Activated CD8-positive, alpha-beta memory T cell treated with anti-CD3 and anti-CD28 coated beads for 24 hours (primary cell): Measurements from ENCODE around the gene RALGAPB.
"Not testable (repeated sequence)": the region's sequence is repeated elsewhere in the genome, so short reads cannot be mapped to it uniquely, and the experiment has no call there.

Source experiments
- DNase-seq: peaks from one replicate; pipeline ENCODE4 v3.0.0-alpha.2; 2020

RALGAPB gene

GRCh38 chr20:38447931-38448675, 24.5 kb upstream of the RALGAPB start:
- DNase-seq, result no peak

DNA sequence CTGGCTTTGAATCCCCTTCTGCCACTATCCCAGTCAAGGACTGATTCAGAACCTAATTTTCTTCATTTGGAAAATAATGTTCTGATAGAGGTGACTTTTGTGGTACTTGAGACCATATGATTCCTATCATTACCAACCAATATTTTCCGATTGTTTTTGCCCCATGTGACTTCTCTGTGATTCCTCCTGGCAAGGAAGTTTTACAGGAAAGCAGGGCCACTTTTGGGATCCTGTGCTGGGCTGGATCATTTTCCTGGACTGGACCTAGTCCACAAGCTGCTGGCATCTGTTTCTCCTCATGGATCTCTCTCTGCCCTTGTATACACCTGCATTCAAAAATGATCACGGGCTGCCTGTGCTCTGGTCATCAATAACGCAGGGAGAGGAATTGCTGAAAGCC, 23.6 kb upstream of the RALGAPB start:
- no peak for DNase-seq

GRCh38 chr20:38450412-38450975, 22.1 kb upstream of the RALGAPB start:
- peak; percentile 43 for DNase-seq

GRCh38 chr20:38452880-38453624, 19.6 kb upstream of the RALGAPB start:
- DNase-seq, result no peak

GRCh38 chr20:38453941-38454340, 18.7 kb upstream of the RALGAPB start:
- no peak for DNase-seq

- no peak for DNase-seq
Measured at GRCh38 chr20:38454556-38455473, 17.8 kb upstream of the RALGAPB start.

DNA sequence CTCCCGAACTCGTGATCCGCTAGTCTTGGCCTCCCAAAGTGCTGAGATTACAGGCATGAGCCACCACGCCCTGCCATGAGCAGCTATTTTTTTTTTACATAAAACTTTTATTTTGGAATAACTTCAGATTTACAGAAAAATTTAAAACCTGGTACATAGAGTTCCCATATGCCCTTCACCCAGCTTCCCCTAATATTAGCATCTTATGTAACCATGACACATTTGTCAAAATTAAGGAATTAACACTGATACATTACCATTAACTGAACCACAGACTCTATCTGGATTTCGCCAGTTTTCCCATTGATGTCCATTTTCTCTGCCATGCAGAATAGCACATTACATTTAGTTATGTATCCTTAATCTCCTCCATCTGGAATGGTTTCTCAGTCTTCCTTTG, 14.3 kb upstream of the RALGAPB start:
- DNase-seq, result no peak

GRCh38 chr20:38460040-38460623, 12.5 kb upstream of the RALGAPB start:
- no peak for DNase-seq

GRCh38 chr20:38460631-38461030, 12.0 kb upstream of the RALGAPB start:
- not testable (repeated sequence) for DNase-seq

- DNase-seq, result not testable (repeated sequence)
Measured at GRCh38 chr20:38461167-38461566, 11.5 kb upstream of the RALGAPB start.

DNA sequence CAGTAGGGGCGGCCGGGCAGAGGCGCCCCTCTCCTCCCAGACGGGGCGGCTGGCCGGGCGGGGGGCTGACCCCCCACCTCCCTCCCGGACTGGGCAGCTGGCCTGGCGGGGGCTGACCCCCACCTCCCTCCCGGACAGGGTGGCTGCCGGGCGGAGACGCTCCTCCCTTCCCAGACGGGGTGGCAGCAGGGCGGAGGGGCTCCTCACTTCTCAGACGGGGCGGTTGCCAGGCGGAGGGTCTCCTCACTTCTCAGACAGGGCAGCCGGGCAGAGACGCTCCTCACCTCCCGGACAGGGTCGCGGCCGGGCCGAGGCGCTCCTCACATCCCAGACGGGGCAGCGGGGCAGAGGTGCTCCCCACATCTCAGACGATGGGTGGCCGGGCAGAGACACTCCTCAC, 11.1 kb upstream of the RALGAPB start:
- not testable (repeated sequence) for DNase-seq

DNA sequence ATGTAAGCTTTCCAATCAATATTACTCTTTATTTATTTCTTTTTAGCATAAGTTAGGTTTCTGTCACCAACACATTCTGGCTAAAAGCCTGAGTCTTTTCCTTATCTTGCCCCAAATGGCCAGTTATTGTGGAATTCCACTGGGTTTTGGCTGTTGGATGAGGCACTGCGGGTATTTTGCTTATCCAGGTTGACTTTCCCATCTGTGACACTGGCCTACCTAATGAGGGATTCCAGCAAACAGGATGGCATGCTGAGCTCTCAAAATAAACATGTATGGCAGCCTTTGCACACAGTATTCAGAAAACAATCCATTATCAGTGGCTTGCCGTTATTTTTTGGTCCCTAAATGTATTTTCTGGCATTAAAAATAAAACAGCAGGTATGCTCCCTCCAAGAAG, 6.5 kb upstream of the RALGAPB start:
- DNase-seq, result no peak

- no peak for DNase-seq
Measured at GRCh38 chr20:38466983-38467382, 5.7 kb upstream of the RALGAPB start.

DNA sequence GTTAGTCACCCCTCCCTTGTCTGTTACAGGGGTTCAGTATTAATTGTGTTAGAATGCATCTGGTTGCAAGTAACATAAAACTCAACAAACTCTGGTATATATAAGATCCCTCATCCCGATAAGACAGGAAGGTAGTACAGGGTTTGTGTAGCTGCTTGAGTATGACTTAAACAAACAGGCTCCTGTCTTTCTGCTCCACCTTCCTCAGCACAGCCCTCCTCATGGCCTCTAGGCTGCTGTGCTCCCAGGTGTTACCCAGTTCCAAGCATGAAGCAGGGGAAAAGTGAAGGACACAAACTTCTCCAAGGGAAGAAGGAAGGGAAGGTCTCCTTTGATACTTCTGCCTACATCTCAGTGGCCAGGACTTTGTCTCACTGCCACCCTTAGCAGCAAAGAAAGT, 1.4 kb upstream of the RALGAPB start:
- no peak for DNase-seq

DNA sequence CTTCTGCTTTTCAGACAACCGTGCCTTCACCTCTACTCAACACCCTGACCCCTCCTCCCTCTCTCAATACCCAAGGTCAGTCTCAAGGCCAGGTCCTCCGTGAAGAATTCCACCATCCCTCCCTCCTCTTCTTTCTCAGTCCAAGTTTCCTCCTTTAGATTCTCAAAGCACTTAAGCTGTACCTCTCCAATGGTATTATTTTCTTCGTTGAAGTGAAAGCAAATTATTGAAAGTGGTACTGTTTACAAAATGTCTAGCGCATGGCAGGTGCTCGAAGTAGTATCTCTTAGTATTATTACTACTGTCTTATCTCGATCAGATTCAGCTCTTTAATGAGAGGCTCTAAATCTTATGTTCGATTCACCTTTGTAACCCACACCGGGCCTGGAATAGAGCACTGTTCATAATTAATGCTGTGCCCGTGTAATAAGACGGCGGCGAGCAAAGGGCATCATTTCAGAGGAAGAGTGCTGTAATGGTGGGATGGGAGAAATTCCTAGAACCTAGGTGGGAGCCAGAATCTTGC, 593 bp upstream of the RALGAPB start:
- DNase-seq, result no peak

DNA sequence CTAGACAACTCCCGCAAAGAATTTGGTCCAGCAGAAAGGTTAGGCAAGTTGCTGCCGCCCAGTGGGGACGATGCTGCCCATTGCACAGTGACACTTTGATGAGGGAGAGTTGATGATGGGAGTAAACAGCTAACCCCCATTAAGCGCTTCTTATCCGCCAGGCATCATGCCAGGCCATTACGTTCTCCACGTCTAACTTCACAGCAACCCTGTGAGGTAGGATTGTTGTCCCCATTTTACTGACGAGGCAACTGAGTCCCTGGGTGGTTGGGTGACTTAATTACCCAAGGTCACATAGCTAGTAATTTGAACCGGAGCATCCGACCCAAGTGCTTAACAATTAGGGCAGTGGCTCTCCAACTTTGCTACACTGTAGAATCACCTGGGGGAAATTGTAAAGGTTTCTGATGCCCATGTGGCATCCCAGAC, 738 bp downstream of the RALGAPB start:
- DNase-seq, result no peak

DNA sequence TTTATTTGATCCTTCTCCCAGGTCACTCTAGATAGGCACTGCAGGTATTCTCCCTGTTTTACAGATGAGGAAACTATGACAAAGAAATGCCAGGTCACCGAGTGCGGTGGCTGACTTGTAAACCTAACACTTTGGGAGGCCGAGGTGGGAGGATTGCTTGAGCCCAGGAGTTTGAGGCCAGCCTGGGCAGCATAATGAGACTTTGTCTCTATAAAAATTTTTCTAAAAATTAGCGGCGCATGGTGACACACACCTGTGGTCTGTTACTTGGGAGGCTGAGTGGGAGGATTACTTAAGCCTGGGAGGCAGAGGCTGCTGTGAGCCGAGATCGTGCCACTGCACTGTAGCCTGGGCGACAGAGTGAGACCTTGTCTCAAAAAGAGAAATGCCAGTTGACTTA, 5.1 kb downstream of the RALGAPB start:
- no peak for DNase-seq

GRCh38 chr20:38479596-38479995, 7.0 kb downstream of the RALGAPB start:
- no peak for DNase-seq

GRCh38 chr20:38485041-38485440, 12.4 kb downstream of the RALGAPB start:
- no peak for DNase-seq

DNA sequence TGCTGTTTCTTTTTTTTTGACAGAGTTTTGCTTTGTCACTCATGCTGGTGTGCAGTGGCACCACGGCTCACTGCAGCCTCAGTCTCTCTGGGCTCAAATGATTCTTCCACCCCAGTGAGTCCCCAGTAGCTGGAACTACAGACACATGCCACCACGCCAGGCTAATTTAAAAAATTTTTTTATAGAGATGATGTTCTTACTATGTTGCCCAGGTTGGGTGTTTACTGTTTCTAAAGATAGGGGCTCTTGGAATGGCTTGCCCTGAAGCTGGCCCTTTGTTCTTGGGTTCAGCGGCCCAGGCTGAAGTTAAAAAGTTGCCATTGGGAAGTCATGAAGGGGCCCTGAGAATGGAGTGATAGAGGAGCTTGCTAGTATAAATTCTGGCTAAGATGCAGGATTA, 16.5 kb downstream of the RALGAPB start:
- no peak for DNase-seq

DNA sequence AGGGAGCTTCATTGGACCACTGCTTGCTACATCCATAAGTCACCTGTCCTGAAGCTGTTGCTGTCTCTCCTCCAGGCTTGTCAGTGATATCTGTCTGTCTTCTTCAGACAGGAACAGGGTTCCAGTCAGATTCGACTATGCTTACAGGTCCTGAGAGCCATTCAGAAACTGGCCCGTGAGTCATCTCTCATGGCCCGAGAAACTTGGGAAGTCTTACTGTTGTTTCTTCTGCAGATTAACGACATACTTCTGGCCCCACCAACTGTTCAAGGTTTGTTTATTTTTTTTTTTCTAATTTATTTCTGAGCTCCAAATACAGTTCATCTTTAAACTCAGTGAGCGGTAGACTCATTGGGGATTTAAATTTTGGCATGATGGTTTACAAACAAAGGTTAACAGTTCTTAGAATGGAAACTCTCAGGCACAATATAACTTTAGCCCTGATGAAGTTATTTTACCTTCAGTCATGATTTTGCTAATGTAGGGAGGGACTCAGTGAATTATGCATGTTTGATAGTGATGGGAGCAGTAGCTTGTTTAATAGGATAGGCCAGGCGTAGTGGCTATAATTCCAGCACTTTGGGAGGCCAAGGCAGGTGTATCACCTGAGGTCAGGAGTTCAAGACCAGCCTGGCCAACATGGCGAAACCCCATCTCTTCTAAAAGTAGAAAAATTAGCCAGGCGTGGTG, 24.7 kb downstream of the RALGAPB start:
- DNase-seq, result no peak

GRCh38 chr20:38498909-38499308, 26.3 kb downstream of the RALGAPB start:
- DNase-seq, result no peak
